GM19455 (cell line): Measurements from ENCODE around the gene MCCD1.

Source experiments
- ATAC-seq: cut with Tn5 transposase; IDR thresholded peaks from one replicate; pipeline ENCODE4 v1.9.1; 2021; ENCODE audit not compliant: unreplicated experiment

Gene MCCD1

DNA sequence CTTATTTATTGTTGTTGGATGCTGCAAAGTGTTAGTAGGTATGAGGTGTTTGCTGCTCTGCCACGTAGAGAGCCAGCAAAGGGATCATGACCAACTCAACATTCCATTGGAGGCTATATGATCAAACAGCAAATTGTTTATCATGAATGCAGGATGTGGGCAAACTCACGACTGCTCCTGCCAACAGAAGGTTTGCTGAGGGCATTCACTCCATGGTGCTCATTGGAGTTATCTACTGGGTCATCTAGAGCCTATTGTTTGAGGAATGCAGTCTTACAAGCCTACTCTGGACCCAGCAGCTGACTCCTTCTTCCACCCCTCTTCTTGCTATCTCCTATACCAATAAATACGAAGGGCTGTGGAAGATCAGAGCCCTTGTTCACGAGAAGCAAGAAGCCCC lies 18.8 kb upstream of the MCCD1 start:
- no peak for ATAC-seq

DNA sequence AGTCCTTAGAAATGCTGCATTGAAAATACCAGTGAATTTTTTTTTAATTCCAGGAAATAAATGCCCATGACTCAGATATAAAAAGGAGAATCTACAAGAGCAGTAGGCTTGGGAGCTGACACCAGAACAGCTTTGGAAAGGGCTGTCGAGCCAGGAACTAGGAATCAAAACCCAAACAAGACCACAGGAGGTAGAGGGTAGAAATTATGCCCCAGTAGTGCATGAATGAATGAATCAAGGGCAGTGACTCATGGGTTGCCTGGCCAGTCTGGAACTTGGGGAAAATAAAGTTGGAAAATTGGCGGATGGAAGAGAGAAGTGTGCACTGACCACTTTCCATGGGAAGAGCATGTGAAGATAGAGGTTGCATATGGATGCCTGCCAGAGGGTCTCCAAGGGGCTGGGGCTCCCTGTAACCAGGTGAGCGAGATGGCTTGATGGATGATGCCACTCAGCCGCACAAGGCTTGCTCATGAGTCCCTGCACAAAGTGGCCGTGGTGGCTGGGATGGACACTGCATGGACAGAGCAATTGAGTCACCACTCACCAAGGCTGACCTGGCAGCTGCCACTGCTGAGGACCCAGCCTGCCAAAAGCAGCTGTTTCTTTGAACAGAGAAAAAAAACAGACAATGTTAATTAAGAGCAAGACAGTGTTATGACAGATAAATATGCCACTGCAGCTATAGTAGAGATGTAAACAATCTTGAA lies 15.2 kb upstream of the MCCD1 start:
- no peak for ATAC-seq

DNA sequence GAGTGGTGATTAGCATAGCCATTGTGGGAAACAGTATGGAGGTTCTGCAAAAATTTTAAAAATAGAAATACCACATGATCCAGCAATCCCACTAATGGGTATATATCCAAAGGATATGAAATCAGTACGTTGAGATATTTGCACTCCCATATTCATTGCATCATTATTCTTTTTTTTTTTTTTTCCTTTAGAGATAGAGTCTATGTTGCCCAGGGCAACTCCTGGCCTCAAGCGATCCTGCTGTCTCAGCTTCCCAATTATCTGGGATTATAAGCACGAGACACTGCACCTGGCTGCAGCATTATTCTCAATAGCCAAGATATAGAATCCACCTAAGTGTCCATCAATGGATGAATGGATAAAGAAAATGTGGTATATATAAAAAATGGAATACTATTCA lies 6.9 kb upstream of the MCCD1 start:
- ATAC-seq: no peak

DNA sequence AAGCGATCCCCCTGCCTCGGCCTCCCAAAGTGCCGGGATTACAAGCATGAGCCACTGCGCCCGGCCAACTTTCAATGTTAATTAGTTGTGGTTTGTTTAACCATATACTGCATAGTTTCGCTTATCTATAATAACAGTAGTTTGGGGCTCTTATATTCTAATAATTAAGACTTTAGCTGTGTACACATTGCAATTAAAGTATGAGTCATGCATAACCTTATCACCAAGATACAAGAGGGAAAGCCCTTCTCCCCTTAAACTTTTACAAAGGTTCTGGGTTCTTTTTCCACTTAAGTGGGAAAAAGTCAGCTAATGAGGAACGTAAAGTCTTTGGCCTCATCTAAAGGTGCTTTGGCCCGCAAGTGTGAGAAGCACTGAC lies 3.2 kb upstream of the MCCD1 start:
- no peak for ATAC-seq

DNA sequence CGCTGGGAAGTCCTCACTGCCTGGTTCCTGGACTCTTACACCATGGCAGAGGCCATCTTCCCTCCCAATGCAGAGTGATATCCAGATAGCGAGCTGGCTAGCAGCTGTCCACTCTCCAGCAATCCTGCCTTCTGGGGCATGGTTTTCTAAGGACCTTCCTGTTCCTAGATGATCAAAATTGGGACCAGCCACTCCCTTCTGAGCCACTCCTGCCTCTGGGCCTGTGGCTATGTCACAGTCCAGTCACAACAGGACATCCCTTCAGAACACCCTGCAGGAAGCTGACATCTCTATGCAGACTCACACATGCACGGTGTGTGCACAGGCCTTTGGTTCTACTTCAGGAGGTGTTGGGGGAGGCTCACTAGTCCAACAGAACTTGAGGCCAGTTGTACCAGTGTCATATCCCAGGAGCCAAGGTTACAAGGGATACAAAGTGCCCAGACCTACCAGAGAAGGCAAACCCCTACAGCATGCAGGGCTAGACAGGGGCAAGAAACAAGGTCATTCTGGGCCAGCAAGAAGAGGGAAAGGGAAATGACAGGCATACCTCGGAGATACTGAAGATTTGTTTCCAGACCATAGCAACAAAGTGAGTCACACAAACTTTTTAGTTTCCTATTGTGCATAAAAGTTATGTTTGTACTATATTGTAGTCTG lies 2.7 kb upstream of the MCCD1 start:
- ATAC-seq: no peak

DNA sequence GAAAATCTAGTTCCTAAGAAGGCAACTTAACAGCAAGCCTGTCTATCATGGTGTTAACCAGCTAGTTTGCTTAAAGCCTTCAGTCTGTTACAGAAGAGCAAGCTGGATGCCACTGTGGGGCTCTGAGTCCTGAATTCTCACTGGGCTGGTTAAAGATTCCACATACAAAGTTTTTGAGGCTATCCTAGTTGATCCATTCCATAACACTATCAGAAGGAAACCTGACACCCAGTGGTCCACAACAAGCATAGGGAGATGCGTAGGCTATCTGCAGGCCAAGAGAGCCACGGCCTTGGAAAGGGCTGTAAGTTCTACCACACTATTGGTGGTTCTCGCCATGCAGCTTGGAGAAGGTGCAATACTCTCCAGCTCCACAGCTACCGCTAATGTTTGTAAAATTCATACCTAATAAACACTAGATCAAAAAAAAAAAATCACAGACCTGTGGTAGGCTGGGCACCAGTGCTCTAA lies 420 bp upstream of the MCCD1 start:
- no peak for ATAC-seq

DNA sequence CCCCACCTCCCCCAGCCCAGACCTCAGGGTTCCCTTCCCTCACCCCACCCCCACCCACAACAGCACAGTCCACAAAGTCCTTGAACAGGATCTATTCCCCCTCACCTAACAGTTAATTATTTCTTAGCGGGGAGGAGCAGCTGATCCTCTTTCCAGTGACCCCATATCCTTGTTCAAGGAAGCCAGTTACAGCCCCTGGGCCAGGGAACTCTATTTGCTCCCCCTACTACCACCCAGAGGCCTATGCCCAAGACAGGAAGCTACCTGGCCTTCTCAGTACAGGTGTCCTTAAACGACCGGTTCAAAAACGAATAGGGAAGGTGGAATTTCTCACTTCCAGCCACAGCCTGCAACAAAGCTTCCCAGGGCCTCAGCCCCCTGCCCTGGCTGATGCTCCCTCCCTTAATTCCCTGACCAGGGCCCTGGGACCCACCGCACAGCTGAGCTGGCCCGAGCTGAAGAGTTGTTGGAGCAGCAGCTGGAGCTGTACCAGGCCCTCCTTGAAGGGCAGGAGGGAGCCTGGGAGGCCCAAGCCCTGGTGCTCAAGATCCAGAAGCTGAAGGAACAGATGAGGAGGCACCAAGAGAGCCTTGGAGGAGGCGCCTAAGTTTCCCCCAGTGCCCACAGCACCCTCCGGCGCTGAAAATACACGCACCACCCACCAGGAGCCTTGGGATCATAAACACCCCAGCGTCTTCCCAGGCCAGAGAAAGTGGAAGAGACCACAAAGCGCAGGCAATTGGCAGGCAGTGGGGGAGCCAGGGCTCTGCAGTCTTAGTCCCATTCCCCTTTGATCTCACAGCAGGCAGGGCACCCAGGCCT lies 778 bp downstream of the MCCD1 start:
- ATAC-seq: no peak

DNA sequence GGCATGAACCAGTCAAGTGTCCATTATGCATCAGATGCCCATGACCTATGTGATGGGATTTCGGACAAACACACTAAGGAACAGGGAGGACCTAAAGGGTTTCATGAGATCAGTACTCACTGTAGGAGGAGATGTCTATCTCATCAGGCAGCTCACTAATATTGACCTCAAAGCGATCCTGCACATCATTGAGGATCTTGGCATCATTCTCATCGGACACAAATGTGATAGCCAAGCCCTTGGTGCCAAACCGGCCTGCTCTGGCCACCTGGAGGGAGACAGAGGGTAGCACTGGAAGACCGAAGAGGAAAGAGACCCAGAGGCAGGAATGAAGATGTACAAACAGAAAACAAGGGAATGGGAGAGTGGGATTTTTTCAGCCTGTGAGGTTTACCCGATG lies 1.9 kb downstream of the MCCD1 start:
- no peak for ATAC-seq

DNA sequence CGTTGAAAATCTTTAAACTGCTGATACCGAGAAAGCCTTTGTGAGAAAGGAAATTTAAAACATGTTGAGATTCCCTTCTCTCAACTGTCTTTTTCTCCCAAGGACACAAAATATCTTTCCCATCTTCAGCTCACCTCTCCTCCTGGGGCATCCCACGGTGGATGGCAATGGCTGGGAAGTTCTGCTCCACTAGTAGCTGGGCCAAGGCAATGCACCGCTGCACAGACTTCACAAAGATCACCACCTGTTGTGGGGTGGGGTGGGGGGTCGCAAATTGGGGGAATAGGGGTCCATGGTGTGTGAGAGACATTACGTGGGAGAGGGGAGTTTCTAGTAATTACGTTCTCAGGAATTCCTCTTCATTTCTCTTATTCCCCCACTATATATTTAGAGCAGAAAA lies 2.4 kb downstream of the MCCD1 start:
- no peak for ATAC-seq

DNA sequence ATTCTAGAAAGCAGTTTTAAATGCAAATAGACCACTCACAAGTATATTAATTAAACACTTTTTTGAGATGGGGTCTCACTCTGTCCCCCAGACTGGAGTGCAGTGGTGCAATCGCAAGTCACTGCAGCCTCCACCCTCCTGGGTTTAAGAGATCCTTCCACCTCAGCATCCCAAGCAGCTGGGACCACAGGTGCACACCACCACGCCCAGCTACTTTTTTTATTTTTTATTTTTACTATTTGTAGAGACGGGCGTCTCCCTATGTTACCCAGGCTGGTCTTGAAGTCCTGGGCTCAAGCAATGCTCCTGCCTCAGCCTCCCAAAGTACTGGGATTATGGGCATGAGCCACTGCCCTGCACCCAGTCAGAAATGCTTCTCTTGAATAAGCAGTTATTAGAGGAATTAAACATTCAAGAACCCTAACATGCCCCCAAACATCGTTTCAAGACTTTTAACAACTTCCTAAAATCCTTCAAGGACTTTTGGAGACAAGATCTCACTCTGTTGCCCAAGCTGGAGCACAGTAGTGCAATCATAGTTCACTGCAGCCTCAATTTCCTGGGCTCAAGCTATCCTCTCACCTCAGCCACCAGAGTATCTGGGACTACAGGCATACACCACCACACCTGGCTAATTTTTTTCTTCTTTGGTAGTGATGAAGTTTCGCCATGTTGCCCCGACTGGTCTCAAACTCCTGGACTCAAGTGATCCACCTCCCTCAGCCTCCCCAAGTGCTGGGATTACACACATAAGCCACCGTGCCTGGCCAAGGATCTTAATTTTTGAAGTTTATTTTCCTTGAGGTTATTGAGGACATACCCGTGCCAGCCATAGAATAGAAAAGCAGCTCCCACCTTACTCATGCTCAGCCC lies 3.2 kb downstream of the MCCD1 start:
- no peak for ATAC-seq

DNA sequence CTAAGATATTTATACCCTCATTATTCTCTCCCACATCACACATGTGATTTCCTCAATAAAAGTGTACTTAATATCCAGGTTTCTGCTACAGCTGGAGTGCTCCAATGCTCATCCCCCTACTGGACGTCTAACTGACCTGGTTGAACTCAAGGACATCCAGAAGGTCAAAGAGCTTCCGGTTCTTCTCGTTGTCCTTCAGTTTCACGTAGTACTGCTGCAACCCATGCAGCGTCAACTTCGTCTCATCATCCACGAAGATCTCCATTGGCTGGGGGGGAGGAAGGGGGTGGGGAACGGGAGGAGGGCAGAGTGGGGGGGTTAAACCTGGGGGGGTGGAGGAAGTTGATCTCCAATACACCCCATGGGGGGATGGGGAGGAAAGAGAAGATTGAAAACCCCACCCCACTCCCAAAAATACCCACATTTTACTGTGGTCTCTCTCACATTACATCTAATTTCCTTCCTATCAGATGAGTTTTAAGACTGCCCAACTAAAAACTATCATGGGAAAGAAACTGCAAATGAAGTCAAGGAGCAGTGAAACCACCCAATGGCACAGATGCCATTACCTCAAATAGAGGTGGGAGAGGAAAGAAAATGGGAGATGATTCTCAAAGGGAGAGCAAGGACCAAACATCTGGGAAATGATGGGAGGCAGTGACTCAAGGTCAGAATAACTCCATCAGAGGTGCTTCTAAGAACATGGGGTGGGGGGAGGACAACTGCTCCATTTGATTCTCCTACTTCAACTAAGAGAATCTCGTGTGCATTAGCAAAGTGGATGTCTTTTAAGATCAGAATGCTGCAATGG lies 4.1 kb downstream of the MCCD1 start:
- no peak for ATAC-seq

DNA sequence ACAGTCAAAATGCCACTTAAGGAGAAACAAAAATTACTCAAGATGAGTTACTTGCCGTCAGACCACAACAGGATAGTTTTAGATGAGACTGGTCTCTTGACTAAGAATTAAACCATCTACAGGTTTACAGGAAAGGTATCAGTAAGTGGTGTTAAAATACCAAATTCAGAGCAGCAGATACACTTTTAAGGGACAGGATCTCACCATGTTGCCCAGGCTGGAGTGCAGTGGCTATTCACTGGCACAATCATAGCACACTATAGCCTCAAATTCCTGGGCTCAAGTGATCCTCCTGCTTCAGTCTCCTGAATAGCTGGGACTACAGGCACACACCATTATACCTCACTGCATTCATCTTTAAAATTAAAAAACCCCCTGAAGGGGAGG lies 4.7 kb downstream of the MCCD1 start:
- no peak for ATAC-seq

DNA sequence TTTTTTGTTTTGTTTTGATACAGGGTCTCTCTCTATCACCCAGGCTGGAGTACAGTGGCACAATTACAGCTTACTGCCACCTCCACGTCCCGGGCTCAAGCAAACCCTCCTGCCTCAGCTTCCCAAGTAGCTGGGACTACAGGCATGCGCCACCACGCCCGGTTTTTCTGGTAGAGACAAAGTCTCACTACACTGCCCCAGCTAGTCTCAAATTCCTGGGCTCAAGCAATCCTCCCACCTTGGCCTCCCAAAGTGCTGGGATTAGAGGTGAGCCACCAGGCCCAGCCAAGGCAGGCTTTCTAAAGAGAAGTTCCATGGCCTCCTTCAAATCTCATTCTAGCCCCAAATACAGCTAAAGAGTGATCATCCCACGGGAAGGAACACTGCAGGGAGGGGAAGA lies 5.2 kb downstream of the MCCD1 start:
- no peak for ATAC-seq

DNA sequence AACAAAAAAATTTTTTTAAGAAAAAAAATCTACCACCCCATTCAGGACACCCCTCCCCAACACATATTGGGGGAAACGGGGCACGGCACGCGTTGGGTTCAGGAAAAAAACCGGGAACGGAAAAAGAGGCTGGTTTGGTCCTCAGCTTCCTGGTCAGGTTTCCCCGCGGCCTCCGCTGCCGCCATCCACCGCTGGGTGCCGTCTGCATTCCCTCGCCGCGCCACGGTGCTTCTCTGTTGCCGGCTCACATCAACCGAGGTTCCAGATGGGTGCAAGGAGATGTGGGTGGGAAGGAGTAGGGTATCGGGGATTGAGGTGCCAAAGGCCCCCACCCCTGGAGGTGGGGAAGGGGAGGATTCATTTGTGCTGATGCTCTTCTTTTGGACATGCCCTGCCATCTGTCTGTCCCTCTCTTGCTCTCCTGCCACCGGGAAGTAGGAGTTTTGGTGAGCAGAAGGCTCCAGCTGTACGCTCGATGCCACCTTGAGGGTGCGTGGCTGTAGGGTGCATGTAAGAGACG lies 5.8 kb downstream of the MCCD1 start:
- no peak for ATAC-seq

DNA sequence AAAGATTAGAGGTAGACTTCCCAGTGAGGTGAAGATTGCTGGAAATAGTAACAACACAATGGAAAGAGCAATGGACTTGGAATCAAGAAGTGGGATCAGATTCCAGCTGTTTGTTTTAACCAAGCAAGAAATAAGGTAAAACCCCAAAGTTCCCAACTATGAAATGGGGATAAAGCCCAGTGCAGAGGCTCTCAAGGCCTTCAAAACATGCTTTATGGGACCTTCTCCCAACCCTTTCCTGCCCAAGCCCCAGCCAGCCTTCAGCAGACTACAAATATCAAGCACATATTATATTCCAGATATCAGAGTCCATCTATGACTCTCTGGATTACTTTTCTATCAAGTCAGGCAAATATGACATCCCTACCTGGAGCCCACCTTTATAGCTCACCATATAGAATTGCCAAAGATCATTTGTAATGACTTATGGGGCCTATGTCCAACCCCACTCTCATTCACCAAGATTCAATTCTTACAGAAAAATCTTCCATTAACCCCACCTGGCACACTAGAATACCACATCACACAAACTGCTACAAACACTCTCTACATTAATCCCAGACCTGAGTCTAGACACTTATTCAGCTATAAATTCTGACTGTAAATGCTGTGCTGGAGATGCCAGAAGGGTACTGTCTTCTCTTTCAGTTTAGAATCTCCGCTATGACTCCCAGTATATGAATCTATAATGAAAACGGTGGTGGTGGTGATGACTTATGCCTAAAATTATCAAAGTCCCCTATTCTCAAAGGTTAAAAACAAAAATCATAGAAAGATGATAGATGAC lies 7.0 kb downstream of the MCCD1 start:
- no peak for ATAC-seq

DNA sequence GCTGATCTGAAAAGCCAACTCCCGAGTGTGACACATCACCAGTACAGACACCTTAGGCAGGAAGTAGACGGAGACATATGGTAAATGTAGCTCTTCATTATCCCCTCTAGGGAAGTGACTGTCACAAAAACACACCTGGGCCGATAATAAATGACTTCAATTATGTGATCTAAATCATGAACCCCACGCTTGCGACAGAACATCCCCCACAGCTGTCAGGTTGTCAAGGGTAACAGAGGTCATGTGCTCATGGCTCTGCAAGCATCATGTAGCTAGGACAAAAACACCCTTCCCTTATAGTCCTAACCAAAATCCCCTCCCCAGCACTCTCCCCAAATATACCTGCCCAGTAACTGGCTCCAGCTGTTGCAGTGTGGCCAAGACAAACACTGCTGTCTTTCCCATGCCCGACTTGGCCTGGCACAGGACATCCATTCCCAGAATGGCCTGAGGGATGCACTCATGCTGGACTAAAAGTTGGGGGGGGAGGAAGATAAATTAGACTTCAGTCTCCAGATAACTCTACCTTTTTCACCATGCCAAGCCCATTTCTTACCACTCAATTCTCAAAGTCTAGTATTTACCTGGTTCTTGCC lies 10.1 kb downstream of the MCCD1 start:
- ATAC-seq: no peak

DNA sequence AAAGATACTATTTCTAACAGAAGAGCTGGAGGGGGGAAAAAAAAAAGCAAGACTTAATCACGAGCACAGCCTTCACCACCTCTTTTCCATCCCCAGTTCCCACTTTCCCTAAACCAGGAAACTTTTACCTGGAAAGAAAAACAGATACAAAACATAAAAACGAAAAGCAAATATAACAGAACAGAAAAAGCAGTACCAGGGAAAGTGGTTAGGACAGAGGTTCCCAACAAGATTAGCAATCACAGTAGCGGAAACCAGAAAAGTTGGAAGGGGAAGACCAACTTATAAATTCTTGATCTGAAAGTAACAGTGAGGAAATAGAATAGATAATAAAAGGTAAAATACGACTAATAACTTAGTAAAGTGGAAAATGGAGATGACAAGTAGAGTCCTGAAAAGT lies 11.9 kb downstream of the MCCD1 start:
- ATAC-seq: no peak

DNA sequence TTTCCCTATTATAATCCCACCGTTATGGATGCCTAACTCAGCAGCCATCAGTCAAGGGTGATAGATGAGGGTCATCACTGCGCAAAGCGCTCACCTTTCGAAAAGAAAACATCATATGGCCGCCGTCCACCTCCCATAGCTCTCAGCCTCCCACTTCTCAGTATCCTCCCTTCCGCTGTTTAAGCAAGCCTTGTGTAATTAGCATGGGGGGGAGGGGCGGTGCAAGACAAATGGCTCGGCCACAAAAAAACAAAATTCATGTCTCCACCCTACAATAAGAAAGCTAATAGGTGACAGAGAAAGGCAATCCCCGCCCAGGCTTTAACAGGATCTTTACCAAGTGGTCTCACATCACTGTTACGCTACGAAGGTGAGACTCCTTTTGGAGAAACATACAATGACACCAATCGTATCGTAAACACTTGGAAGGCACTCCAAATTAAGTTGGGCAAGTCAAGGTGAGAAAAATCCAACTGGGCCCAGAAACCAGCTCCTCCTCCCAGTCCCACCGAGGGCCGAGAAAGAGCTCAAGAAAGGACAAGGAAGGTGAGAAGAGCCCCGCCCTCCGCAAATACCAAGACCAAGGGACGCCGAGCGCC lies 12.4 kb downstream of the MCCD1 start:
- ATAC-seq: no peak
